ENCODE data around the gene SELENON. TPM values are rescaled to one million over a fixed set of nuclear protein-coding genes. Genes with fewer than 3 reads are reported as not detected.

The SELENON gene
- polyA plus RNA-seq, 1 experiment: 39.9 TPM

GRCh38 chr1:25858906-25859789 lies 59.2 kb downstream of the SELENON start, which contains the start of gene AUNIP:
Gene AUNIP, minus strand, starts transcription at chr1:25859457. Its CDS starts 100 bp downstream, at chr1:25859357.
- H3K36me3 ChIP-seq (ENCODE audit: control insufficient read depth, insufficient read depth, low read length): peaks cover 8% of the 10 kb centered on the region
- DNase-seq (ENCODE audit: low read depth): peak; percentile 34
- no peaks in the 10 kb centered on the region for H3K27me3 ChIP-seq (ENCODE audit: control insufficient read depth, insufficient read depth, low read length)
- TF ChIP-seq CTCF (IDR thresholded peaks at IDR 0.05; ENCODE audit: insufficient read depth, low read depth, low read length): no peak
- ChIA-PET CTCF (no interaction called here), POLR2A (no interaction called here)
- H3K4me3 ChIP-seq (ENCODE audit: low read depth, low read length): peak within 1 kb of the TSS; percentile 73

DNA sequence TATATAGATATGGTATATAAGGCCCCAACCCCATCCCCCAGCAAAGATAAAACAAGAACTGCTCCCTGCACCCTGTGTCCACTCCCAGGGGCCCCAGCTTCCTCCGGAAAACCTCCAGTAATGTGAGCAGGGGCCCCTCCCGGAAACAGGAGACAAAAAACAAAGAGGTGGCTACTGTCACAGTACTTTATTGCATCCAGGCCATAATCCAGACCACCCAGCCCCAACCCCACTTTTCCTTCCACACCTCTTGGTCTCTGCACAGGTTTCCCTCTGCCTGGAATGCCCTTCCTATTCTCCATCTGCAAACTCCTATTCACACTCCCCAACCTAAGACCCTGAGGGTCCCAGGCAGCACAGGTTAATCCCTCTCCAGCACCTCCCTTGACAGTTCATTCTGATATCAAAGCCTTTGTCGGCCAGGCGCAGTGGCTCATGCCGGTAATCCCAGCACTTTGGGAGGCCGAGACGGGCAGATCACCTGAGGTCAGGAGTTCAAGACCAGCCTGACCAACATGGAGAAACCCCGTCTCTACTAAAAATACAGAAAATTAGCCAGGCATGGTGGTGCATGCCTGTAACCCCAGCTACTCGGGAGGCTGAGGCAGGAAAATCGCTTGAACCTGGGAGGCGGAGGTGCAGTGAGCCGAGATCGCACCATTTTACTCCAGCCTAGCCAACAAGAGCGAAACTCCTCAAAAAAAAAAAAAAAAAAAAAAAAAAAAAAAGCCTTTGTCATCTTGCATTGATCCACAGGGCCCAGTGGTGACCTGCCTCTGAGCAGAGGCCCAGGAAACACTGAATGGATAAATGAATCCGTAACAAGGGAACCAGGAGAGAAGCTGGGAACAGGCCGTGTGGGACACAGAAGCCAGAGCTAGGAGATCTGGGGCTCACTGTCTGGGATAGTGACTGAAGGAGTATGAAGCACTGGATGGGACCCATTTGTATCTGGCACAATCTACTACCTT lies 61.6 kb downstream of the SELENON start:
- DNase-seq (ENCODE audit: low read depth): no peak
- no peak for TF ChIP-seq CTCF (IDR thresholded peaks at IDR 0.05; ENCODE audit: insufficient read depth, low read depth, low read length)
- POLR2A ChIA-PET: no interaction called here
- no peak overlapping the region for H3K4me3 ChIP-seq (ENCODE audit: low read depth, low read length)
- no peaks in the 10 kb centered on the region for H3K27me3 ChIP-seq (ENCODE audit: control insufficient read depth, insufficient read depth, low read length)
- H3K36me3 ChIP-seq (ENCODE audit: control insufficient read depth, insufficient read depth, low read length): peaks cover 8% of the 10 kb centered on the region
- CTCF ChIA-PET: interaction anchor here (1.8 kb wide), 1 partner anchor 34 kb away, joined by 4 read pairs; no protein-coding TSS in a partner anchor

- Histone ChIP-seq H3K36me3 (ENCODE audit: control insufficient read depth, insufficient read depth, low read length) (peaks cover 10% of the 10 kb centered on the region), H3K4me3 (ENCODE audit: low read depth, low read length) (no peak overlapping the region), H3K27me3 (ENCODE audit: control insufficient read depth, insufficient read depth, low read length) (no peaks in the 10 kb centered on the region)
- DNase-seq (ENCODE audit: low read depth): no peak
- POLR2A ChIA-PET: no interaction called here
- CTCF ChIA-PET: no interaction called here
- no peak for TF ChIP-seq CTCF (IDR thresholded peaks at IDR 0.05; ENCODE audit: insufficient read depth, low read depth, low read length)
Measured at GRCh38 chr1:25862785-25863485, 62.9 kb downstream of the SELENON start.

GRCh38 chr1:25863486-25864262 lies 63.7 kb downstream of the SELENON start:
- H3K27me3 ChIP-seq (ENCODE audit: control insufficient read depth, insufficient read depth, low read length): no peaks in the 10 kb centered on the region
- no peak overlapping the region for H3K4me3 ChIP-seq (ENCODE audit: low read depth, low read length)
- DNase-seq (ENCODE audit: low read depth): no peak
- ChIA-PET POLR2A (no interaction called here), CTCF (interaction anchor here (1.1 kb wide), 1 partner anchor 26 kb away, joined by 4 read pairs; no protein-coding TSS in a partner anchor)
- H3K36me3 ChIP-seq (ENCODE audit: control insufficient read depth, insufficient read depth, low read length): peaks cover 10% of the 10 kb centered on the region
- TF ChIP-seq CTCF (IDR thresholded peaks at IDR 0.05; ENCODE audit: insufficient read depth, low read depth, low read length): no peak
